Activated CD8-positive, alpha-beta memory T cell treated with anti-CD3 and anti-CD28 coated beads, Interleukin-2, amount 50 U/mL, for 4 hours (primary cell): Measurements from ENCODE around the gene NUDT16.
"Not testable (repeated sequence)": the region's sequence is repeated elsewhere in the genome, so short reads cannot be mapped to it uniquely, and the experiment has no call there.

Experiments
- DNase-seq: peaks from one replicate; pipeline ENCODE4 v3.0.0-alpha.2; 2020

NUDT16 gene

DNA sequence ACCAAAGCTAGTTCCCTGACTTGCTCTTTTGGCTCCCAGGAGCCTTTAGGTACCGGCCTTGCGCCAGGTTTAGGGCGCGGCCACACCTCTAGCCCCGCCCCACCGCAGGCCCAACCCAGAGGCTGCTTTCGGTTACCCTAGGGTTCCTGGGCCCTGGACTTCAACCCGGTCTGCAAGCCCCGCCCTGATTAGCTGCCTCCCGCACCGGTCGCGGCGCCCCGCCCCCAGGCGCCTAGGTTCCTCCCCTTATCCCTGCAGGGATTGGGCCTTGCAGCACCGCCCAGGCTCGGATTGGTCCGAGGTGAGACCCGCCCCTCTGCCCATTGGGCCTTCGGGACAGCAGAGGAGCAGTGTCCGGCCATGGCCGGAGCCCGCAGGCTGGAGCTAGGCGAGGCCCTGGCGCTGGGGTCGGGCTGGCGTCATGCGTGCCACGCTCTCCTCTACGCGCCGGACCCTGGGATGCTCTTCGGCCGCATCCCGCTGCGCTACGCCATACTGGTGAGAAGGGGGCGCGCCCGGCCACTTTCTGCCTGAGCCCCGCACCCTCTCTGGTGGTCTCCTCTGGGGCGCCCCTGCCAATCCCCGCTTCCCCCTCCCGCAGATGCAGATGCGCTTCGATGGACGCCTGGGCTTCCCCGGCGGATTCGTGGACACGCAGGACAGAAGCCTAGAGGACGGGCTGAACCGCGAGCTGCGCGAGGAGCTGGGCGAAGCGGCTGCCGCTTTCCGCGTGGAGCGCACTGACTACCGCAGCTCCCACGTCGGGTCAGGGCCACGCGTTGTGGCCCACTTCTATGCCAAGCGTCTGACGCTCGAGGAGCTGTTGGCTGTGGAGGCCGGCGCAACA is at the start of gene NUDT16:
NUDT16 (plus strand) TSS at position 330 of the 847 bp plus-strand sequence; CDS start at position 361, 31 bp downstream.
- DNase-seq, result peak; percentile 97

DNA sequence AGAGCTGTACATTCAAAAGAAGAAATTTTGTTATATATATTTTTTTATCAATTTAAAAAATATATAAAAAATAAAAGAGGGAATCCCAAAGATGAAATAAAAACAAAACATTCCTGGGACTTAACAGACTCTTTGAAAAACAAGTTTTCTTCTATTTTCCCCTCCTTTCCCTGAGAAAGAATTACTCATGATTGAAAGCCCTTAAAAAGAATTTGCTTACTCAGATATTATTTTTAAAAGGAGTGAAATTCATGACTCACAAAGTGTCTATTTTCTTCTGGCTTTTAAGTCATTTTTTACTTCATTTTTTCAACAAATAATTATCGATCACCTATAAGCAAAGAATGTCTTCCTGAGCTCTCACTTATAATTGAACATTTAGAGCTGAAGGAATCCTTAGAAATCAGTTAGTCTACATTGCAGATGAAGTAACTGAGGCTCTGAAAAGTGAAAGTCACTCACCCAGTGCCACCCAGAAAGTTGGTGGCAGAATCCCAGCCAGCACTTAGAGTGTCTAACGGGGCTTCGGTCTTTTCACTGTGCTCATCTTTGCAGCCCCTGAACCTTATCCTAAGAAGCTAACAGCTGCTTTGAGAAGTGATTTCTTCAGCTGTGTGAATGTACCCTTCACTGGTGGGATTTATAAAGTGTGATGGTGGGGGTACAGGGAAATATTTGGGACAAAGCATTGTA is 42.5 kb upstream of the NUDT16 start:
- no peak for DNase-seq

DNA sequence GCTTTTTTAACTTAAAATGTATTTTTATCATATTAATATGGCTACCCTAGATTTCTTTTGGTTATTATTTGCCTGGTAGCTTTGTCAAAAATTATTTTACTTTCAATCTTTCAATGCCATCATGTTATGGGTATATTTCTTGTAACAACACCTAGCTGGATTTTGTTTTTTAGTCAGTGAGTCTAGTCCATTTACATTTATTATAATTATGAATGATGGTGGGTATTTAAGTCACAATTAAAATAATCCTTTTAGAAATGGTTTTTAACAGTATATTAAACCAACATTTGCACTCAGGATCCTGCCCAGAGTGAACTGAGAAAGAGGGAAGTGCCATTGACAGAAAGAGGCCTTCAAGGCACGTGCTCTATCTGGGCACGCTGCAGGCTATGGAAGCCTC is 39.8 kb upstream of the NUDT16 start:
- DNase-seq, result no peak

DNA sequence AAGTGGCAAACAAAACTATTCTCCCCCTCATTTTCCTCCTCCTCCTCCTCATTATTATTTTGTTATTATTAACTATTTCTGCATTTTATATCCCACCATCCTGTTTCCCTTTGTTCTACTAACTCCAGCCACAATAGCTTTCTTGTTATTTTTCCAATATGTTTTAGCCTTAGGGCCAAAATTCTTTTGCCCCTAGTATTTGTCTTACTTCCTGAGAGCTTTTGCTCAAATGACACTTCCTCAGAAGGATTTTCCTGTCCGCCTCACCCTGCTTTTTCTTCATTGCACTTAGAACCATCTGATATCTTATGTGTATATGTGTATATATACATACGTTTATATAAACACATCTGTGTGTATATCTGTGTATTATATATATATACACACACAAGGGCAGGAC is 32.7 kb upstream of the NUDT16 start:
- DNase-seq, result no peak

DNA sequence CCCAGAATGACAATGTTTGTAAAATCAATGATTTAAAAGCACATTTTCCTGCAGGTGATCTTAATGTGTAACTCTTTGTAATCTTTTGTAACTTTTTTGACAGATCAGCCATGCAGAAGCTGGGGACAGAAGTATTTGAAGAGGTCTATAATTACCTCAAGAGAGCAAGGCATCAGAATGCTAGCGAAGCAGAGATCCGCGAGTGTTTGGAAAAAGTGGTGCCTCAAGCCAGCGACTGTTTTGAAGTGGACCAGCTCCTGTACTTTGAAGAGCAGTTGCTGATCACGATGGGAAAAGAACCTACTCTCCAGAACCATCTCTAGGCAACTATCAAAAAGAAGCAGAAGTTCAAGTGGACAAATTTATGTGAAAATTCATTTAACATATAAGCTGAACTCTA is 32.1 kb upstream of the NUDT16 start:
- no peak for DNase-seq

DNA sequence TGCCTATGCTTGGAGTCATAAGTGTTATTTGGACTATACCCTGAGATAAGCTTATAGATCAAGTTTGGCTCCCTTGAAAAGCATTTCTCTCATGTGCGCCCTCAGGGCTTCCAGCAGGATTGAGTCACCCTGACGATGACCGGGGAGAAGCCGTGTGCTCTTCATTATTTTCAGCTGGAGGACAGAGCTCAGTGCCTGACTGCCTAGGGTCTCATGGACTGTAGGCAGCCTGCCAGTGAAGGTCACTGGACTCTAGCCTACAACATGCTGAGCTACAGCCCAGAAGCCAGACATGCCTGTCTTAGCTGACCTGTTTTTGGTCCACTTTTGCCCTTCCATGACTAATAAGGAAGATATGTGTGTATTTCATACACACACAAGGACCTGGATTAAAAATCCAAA is 31.6 kb upstream of the NUDT16 start:
- no peak for DNase-seq

DNA sequence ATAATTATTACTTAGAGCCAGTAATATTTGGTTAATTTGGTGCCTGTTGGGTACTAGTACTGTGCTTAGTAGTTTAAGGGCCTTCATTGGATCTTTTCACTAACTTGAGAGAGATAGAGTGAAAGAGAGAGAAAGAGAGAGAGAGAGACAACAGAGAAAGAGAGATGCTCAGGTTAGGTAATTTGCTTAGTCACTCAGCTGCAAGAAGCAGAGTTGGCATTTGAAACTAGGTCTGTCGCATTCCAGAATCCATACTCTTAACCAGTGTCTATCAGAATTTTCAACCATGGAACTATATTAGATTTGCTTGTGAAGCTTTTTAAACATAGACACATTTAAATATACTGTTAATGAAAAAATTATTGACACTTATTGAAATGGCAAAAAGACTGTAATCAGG is 31.1 kb upstream of the NUDT16 start:
- DNase-seq, result no peak

DNA sequence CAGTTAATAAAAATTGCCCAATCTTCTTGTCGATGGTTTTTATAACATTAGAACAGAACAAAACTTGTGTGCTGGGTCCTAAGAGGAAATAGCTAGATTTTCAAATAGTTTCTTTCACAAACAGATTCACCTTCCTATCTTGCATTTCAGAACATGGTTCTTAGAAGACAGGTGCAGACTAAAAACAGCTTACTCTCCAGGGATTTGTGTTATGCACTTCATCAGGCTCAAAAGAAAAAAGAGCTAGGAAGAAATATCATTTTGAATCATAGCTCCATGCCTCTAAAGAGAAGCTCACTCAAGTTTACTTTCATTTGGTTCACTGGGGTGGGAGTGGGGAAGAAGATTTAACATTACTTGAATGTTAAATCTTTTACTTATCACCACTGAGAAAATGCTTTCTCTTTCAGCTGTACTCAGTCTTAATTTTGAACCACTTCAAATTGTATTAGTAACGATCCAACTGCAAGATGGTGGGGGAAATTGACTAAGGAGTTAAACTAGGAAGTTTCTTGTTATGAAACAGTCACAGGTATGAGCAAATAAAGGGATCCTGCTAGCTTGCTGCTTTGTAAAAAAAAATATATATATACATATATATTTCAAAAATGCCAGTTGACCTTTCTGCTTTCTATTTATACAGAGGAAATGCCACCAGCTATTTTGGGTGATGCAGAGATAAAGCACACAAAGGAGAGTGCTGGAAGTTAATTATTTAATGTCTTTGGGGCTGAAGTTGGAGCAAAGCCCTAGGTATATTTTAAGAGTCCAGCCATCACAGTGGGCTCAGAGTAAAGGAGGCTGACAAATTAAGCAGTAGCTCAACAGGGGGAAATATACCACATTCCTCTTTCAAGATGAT is 28.3 kb upstream of the NUDT16 start:
- no peak for DNase-seq

DNA sequence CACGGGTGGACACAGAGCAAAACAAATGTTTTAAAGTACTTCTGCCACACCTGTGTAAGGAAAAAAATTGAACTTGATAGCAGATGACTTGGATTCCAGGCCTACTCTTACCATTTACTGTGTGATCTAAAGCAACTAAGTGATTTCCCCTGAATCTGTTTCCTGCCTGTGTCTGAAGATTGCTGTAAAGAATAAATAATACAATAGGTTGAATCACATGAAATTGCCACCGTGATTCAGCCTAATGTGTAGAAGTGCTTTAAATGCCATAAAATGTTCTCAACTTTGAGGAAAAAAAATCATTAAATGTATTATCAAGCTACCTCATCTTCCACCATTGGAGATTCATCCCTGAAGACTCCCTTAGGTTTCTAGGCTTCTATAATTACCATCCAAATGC is 27.6 kb upstream of the NUDT16 start:
- DNase-seq, result no peak

DNA sequence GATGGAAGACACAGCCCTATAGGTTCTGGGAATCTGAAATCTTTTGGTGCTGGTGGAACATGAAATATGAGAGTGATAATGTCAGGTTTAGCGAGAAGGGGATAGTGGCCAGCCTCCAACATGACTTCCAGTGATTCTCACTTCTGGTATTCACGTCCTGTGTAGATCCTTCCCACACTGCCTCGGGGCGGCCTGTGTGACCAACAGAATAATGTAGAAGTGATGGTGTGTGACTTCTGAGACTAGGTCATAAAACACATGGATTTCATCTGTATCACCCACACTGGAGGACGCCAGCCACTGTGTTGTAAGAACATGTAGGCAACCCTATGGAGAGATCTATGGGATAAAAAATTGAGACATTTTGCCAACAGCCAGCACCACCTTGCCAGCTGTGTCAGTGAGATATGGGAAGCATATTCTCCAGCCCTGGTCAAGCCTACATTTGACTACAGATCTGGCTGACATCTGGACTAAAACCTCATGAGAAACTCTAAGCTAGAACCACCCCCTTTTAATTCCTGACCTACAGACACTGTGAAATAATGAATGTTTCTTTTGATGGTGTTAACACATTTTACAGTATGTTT is 25.5 kb upstream of the NUDT16 start:
- DNase-seq, result no peak

DNA sequence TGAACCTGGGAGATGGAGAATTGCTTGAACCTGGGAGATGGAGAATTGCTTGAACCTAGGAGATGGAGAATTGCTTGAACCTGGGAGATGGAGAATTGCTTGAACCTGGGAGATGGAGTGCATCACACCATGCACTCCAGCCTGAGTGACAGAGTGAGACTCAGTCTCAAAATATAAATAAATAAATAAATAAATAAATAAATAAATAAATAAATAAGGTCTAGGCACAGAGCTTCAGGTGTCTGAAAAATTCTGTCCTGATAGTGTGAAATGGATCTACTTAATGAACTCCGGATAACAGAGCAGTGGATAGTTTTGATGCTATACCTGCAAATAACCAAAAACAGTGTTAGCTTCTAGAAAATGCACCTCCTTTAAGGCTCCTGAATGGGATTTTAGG is 24.3 kb upstream of the NUDT16 start:
- no peak for DNase-seq

DNA sequence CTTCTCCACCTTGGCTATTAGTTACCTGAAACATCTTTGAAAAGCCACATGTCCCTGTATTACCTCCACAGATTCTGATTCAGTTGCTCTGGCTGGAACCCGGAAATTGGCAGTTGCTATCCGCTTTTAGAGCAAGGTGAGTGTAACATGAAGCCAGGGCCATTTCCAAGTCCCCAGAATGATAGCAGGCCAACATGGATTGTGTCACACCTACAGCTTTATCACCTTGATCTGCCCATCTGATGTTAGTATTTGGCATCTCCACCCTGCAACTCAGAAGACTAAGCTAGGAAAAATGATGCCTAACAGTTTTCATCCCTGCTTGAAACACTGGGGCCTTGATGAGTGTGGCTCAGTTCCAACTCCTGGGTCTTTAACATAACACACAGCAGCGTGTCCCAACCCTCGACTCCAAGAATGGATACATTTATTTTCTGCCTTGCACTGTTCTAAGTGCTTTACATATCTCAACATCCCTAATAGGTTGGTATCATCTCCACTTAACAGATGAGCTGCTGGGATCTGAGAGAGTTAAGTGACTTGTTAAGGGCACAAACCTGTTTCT is 21.3 kb upstream of the NUDT16 start:
- no peak for DNase-seq

DNA sequence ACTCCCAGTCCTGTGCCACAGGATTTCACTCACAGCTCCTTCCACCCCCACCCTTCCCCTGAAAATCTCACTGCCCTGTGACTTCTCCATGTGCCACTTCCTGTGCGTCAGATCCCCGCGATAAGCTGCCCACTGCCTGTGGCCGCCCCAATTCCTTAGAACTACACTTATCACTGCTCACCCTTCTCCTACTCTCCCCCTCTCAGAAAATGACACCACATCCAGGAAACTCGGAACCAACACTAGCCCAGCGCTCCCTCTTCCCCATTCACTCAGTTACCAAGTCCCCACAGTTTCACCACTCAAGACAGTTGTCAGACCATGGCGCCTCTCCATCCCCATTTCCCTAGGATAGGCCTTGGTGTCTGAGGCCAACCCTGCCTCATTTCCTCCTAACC is 20.5 kb upstream of the NUDT16 start:
- not testable (repeated sequence) for DNase-seq

DNA sequence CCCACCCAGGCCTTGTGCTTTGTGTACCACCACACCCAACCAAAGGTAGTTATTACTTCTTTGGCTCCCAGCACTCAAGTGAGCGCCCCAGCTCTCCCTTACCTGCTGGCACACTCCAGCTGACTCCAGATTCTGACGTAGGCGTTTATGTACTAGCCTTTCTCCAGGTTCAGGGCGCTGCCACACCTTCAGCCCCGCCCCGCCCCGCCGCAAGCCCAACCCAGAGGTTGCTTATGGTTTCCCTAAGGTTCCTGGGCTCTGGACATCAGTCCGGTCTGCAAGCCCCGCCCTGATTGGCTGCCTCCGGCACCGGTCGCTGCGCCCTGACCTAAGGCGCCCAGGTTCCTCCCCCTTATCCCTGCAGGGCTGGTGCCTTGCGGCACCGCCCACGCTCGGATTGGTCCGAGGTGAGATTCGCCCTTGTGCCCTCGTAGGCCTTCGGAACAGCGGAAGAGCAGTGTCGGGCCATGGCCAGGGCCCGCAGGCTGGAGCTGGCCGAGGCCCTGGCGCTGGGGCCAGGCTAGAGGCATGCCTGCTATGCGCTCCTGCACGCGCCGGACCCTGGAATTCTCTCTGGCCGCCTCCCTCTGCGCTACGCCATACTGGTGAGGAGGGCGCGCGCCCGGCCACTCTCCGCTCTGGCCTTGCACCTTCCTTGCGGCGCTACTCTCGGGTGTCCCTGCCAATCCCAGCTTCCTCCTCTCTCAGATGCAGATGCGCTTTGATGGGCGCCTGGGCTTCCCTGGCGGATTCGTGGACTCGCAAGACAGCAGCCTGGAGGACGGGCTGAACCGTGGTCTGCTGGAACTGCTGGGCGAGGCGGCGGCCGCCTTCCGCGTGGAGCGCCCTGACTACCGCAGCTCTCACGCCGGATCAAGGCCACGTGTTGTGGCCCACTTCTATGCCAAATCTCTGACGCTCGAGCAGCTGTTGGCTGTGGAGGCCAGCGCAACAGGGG is 19.8 kb upstream of the NUDT16 start:
- DNase-seq, result no peak

DNA sequence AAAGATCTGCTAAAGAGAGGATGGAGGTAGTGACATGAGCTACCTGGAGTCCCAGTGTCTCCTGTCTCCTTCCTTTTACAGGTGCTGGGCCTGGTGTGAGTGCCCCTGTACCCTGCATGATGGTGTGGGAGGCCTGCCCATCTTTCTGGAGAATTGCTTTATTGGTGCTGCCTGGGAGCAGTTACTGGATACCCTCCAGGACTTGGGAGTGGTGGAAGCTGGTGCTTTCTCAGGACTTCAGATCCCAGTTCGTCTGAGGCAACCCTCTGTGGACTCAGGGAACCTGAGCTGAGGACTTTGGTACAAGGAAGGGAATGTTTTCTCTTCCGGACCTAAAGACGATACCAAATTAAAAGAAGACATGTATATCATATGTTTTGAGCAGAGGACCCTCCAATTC is 18.3 kb upstream of the NUDT16 start:
- DNase-seq, result no peak

DNA sequence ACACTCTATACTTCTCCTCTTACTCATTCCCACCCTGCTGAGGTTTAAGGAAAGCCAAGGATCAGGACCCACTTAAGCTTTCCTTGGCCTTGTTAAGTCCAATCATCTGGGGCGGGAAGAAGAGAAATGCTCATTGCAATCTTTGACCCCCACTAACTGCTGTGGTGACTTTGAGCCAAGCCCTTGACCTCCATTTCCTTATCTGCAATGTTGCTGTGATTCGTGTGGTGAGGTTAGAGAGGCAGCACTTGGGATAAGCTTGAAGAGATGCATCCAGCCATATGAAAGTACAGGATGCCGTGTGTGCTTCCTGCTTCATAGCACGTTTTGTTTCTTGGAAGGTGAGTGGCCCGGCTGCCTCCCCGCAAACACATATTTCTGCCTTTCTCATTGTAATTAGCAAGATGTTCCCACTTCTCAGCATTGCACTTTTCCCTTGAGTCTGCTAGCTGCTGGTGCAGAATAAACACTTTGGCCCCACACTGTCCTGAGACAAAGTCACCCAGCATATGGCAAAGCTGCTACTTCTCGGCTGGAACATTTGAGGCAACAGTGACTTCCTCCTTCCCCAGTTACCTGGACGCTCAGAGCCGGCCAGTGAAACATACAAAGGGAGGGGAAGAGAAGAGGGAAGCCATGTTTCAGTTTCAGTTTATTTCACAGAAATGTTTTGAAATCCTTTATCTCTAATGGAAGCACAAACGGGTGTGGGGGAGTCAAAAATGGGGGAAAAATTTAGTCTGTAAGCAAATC is 10.5 kb upstream of the NUDT16 start:
- no peak for DNase-seq

DNA sequence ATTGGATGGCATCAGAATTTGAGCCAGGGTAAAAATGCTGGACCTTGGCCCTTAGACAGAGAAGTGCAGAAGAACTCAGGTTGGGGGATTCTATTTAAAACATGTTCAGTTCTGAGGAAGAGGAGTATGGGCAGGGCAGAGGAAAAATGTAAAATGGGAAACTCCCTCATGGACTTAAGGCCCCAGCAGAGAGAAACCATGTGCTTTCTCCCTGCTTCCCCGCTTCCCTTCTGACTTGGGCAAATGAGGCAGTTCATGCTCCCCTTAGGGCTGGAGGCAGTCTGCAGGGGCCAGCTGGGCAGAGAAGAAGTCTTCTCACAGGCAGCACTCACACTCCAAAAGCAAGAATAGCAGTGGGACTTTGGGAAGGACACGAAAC is 9.9 kb upstream of the NUDT16 start:
- DNase-seq, result no peak

DNA sequence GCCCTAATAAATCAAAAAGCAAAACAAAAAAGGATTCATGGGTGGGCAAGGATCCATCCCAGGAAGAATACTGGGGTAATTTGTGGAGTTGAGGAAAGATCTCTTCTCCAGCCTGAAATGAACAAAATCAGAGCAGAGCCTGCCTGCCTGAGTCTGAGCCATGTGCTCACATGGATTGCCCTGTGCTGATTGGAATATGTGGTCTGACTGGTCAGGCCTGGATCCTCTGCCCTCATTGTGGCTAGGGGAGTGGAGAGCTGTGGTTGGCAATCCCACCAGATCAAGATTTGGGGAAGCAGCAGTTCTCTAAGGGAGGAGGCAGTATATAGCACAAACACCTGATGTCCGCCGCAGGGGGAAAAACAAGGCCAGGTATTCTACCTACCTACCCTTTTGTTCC is 6.8 kb upstream of the NUDT16 start:
- no peak for DNase-seq

DNA sequence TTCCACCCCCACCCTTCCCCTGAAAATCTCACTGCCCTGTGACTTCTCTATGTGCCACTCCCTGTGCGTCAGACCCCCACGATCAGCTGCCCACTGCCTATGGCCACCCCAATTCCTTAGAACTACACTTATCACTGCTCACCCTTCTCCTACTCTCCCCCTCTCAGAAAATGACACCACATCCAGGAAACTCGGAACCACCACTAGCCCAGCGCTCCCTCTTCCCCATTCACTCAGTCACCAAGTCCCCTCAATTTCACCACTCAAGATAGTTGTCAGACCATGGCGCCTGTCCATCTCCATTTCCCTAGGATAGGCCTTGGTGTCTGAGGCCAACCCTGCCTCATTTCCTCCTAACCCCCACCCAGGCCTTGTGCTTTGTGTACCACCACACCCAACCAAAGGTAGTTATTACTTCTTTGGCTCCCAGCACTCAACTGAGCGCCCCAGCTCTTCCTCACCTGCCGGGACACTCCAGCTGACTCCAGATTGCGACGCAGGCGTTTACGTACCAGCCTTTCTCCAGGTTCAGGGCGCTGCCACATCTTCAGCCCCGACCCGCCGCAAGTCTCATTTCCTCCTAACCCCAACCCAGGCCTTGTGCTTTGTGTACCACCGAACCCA is 641 bp upstream of the NUDT16 start:
- not testable (repeated sequence) for DNase-seq

DNA sequence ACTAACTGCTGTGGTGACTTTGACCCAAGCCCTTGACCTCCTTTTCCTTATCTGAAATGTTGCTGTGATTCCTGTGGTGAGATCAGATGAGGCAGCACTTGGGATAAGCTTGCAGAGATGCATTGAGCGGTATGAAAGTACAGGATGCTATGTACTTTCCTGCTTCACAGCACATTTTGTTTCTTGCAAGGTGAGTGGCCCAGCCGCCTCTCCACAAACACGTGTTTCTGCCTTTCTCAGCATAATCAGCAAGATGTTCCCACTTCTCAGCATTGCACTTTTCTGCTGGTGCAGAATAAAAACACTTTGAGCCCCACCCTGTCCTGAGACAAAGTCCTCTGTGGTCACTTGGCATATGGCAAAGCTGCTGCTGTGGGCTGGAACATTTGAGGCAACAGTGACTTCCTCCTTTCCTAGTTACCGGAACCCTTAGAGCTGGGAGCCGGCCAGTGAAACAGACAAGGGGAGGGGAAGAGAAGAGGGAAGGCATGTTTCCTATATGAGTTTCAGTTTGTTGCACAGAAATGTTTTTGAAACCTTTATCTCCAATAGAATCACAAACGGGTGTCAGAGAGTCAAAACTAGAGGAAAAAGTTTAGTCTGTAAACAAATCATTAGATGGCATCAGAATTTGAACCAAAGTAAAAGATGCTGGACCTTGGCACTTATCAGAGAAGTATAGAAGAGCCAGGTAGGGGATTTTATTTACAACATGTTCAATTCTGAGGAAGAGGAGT is 5.0 kb downstream of the NUDT16 start:
- DNase-seq, result no peak
